ENCODE measurements around the gene SNPH.

DNA sequence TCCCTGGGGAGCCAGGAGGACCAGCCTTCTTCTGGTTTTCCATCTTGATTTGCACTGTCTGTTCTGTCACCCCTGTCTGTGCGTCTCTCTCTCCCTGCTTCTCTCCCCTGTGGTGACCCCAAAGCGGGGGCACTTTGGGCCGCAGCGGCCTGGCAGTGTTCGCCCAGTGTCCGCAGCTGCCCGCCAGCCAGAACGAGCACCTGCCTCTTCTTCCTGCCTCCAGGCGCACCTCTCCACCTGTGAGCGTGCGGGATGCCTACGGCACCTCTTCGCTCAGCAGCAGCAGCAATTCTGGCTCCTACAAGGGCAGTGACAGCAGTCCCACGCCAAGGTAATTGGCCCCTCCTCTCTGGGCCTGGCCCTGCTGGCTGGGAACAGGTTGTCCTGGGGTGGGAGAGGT, 30.8 kb downstream of the SNPH start:
- TF ChIP-seq, protein P1, sequence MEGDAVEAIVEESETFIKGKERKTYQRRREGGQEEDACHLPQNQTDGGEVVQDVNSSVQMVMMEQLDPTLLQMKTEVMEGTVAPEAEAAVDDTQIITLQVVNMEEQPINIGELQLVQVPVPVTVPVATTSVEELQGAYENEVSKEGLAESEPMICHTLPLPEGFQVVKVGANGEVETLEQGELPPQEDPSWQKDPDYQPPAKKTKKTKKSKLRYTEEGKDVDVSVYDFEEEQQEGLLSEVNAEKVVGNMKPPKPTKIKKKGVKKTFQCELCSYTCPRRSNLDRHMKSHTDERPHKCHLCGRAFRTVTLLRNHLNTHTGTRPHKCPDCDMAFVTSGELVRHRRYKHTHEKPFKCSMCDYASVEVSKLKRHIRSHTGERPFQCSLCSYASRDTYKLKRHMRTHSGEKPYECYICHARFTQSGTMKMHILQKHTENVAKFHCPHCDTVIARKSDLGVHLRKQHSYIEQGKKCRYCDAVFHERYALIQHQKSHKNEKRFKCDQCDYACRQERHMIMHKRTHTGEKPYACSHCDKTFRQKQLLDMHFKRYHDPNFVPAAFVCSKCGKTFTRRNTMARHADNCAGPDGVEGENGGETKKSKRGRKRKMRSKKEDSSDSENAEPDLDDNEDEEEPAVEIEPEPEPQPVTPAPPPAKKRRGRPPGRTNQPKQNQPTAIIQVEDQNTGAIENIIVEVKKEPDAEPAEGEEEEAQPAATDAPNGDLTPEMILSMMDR (IDR thresholded peaks at IDR 0.05) = no peak
- TF ChIP-seq POLR2A (IDR thresholded peaks at IDR 0.05) = no peak
